ENCODE measurements around the gene TMC7.

Gene TMC7

GRCh38 chr16:19066988-19067348 lies 83.2 kb downstream of the TMC7 start:
- no peak for DNase-seq (ENCODE audit: low spot score)
- no peak for TF ChIP-seq CTCF (IDR thresholded peaks at IDR 0.05; ENCODE audit: extremely low read depth, missing control alignments)

GRCh38 chr16:19067349-19068236 lies 83.9 kb downstream of the TMC7 start, which contains the start of gene COQ7:
TSS of gene COQ7 (plus strand) at chr16:19067614. CDS start at chr16:19067665, 51 bp downstream.
- peak; percentile 95 for DNase-seq (ENCODE audit: low spot score)
- no peak for TF ChIP-seq CTCF (IDR thresholded peaks at IDR 0.05; ENCODE audit: extremely low read depth, missing control alignments)

GRCh38 chr16:19068237-19068815 lies 84.6 kb downstream of the TMC7 start:
- TF ChIP-seq CTCF (IDR thresholded peaks at IDR 0.05; ENCODE audit: extremely low read depth, missing control alignments) = no peak
- no peak for DNase-seq (ENCODE audit: low spot score)

- TF ChIP-seq CTCF (IDR thresholded peaks at IDR 0.05; ENCODE audit: extremely low read depth, missing control alignments) = peak; percentile 71
- peak; percentile 44 for DNase-seq (ENCODE audit: low spot score)
Measured at GRCh38 chr16:19071811-19072777, 88.4 kb downstream of the TMC7 start.

- no peak for DNase-seq (ENCODE audit: low spot score)
- no peak for TF ChIP-seq CTCF (IDR thresholded peaks at IDR 0.05; ENCODE audit: extremely low read depth, missing control alignments)
Measured at GRCh38 chr16:19073344-19073743, 89.6 kb downstream of the TMC7 start.

GRCh38 chr16:19073863-19074262 lies 90.1 kb downstream of the TMC7 start:
- no peak for DNase-seq (ENCODE audit: low spot score)
- TF ChIP-seq CTCF (IDR thresholded peaks at IDR 0.05; ENCODE audit: extremely low read depth, missing control alignments) = no peak
